ENCODE results near the gene CDKAL1.

The CDKAL1 gene

GRCh38 chr6:21270636-21271201, 736.5 kb downstream of the CDKAL1 start:
- TF ChIP-seq TAF1 (IDR thresholded peaks at IDR 0.05; ENCODE audit: borderline replicate concordance, insufficient read depth, low read length) (no peak), REST (IDR thresholded peaks at IDR 0.05; ENCODE audit: insufficient read depth in 1 of 2, low read depth in 2 of 2, low read length in 2 of 2) (no peak), SIN3A (IDR thresholded peaks at IDR 0.05; ENCODE audit: borderline replicate concordance, insufficient read depth, low read length) (no peak), FOXP2 (optimal IDR thresholded peaks at IDR 0.05; ENCODE audit: borderline replicate concordance, extremely low read depth, extremely low read length, insufficient read depth) (no peak), POLR2AphosphoS5 (IDR thresholded peaks at IDR 0.05; ENCODE audit: low read depth, low read length) (no peak)

GRCh38 chr6:21271428-21272155, 737.3 kb downstream of the CDKAL1 start:
- TF ChIP-seq SIN3A (IDR thresholded peaks at IDR 0.05; ENCODE audit: borderline replicate concordance, insufficient read depth, low read length) (no peak), POLR2AphosphoS5 (IDR thresholded peaks at IDR 0.05; ENCODE audit: low read depth, low read length) (no peak), FOXP2 (optimal IDR thresholded peaks at IDR 0.05; ENCODE audit: borderline replicate concordance, extremely low read depth, extremely low read length, insufficient read depth) (no peak), TAF1 (IDR thresholded peaks at IDR 0.05; ENCODE audit: borderline replicate concordance, insufficient read depth, low read length) (no peak), REST (IDR thresholded peaks at IDR 0.05; ENCODE audit: insufficient read depth in 1 of 2, low read depth in 2 of 2, low read length in 2 of 2) (no peak)

- TF ChIP-seq REST (IDR thresholded peaks at IDR 0.05; ENCODE audit: insufficient read depth in 1 of 2, low read depth in 2 of 2, low read length in 2 of 2) (no peak), POLR2AphosphoS5 (IDR thresholded peaks at IDR 0.05; ENCODE audit: low read depth, low read length) (no peak), SIN3A (IDR thresholded peaks at IDR 0.05; ENCODE audit: borderline replicate concordance, insufficient read depth, low read length) (no peak), FOXP2 (optimal IDR thresholded peaks at IDR 0.05; ENCODE audit: borderline replicate concordance, extremely low read depth, extremely low read length, insufficient read depth) (no peak), TAF1 (IDR thresholded peaks at IDR 0.05; ENCODE audit: borderline replicate concordance, insufficient read depth, low read length) (no peak)
Measured at GRCh38 chr6:21273451-21273850, 739.2 kb downstream of the CDKAL1 start.

DNA sequence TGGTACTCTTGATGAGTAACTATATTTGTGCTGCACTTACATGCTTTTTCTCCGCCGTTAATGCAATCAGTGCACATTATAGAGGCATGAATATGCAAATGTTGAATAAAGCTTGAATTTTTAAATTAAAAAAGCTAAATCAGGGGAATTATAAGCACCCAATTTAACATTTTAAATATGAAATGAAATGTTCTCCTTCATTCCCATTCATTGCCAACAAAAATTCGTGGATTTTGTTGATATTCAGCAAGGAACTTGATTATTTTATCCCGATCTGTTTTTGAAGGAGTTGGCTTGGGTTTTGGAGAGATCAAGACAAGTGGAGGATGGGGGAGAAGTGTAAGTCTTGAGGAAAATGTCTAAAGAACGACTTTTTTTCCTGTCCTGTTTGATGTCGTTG, 740.6 kb downstream of the CDKAL1 start:
- no peak for TF ChIP-seq SIN3A (IDR thresholded peaks at IDR 0.05; ENCODE audit: borderline replicate concordance, insufficient read depth, low read length)
- TF ChIP-seq POLR2AphosphoS5 (IDR thresholded peaks at IDR 0.05; ENCODE audit: low read depth, low read length) = no peak
- no peak for TF ChIP-seq FOXP2 (optimal IDR thresholded peaks at IDR 0.05; ENCODE audit: borderline replicate concordance, extremely low read depth, extremely low read length, insufficient read depth)
- no peak for TF ChIP-seq TAF1 (IDR thresholded peaks at IDR 0.05; ENCODE audit: borderline replicate concordance, insufficient read depth, low read length)
- TF ChIP-seq REST (IDR thresholded peaks at IDR 0.05; ENCODE audit: insufficient read depth in 1 of 2, low read depth in 2 of 2, low read length in 2 of 2) = no peak
